SU-DHL-6 (cell line): ENCODE data around the gene ATP10D.
"Not testable (repeated sequence)": the region's sequence is repeated elsewhere in the genome, so short reads cannot be mapped to it uniquely, and the experiment has no call there.

Source experiments
- H2AFZ ChIP-seq: fragments of 200-600 bp; sonication (generic); 2 replicates; pipeline ENCODE4 v1.6.1; 2014; ENCODE audit warnings: low read depth, mild to moderate bottlenecking, moderate library complexity, mixed read lengths, antibody characterized with exemption, low read length; ENCODE audit not compliant: severe bottlenecking
- H3F3A ChIP-seq: fragments of 200-600 bp; shearing (Covaris generic); 2 replicates; pipeline ENCODE4 v1.6.0; 2016; ENCODE audit warnings: antibody characterized with exemption, mild to moderate bottlenecking; ENCODE audit not compliant: insufficient read depth
- H3K27ac ChIP-seq: fragments of 200-600 bp; sonication (generic); 2 replicates; pipeline ENCODE4 v1.5.1; 2016; ENCODE audit warnings: low read depth, mild to moderate bottlenecking, low read length, moderate library complexity, mixed read lengths
- H3K27me3 ChIP-seq: fragments of 200-600 bp; sonication (generic), shearing (Covaris generic); 2 replicates; pipeline ENCODE4 v1.6.0; 2014; ENCODE audit warnings: mild to moderate bottlenecking, low read length
- H3K36me3 ChIP-seq: fragments of 200-600 bp; sonication (generic); 2 replicates; pipeline ENCODE4 v1.6.1; 2014; ENCODE audit warnings: mild to moderate bottlenecking, low read length, mixed read lengths
- H3K4me2 ChIP-seq: fragments of 300-600, 200-600 bp; shearing (Covaris generic), sonication (generic); 2 replicates; pipeline ENCODE4 v1.6.0; 2014; ENCODE audit warnings: low read length, low read depth, mild to moderate bottlenecking; ENCODE audit not compliant: poor library complexity, severe bottlenecking
- H3K4me3 ChIP-seq: fragments of 200-600 bp; sonication (generic); 2 replicates; pipeline ENCODE4 v1.5.1; 2014; ENCODE audit warnings: antibody characterized with exemption, low read length, mild to moderate bottlenecking, mixed read lengths; ENCODE audit not compliant: insufficient read depth, poor library complexity, severe bottlenecking
- H3K79me2 ChIP-seq: fragments of 200-600 bp; sonication (generic); 2 replicates; pipeline ENCODE4 v1.6.1; 2014; ENCODE audit warnings: mild to moderate bottlenecking, low read length, moderate library complexity; ENCODE audit not compliant: insufficient read depth
- H3K9ac ChIP-seq: fragments of 200-600 bp; sonication (generic); 2 replicates; pipeline ENCODE4 v1.7.0; 2014; ENCODE audit warnings: mild to moderate bottlenecking, low read length
- H3K9me2 ChIP-seq: fragments of 200-600 bp; sonication (generic); replicated peaks from 2 replicates; pipeline ENCODE4 v1.6.1; 2014; ENCODE audit warnings: low read length; ENCODE audit not compliant: insufficient read depth
- H3K9me3 ChIP-seq: fragments of 200-600 bp; sonication (generic); 2 replicates; pipeline ENCODE4 v1.6.1; 2014; ENCODE audit warnings: low read length, mixed read lengths; ENCODE audit not compliant: insufficient read depth
- H4K20me1 ChIP-seq: fragments of 200-600 bp; sonication (generic); 2 replicates; pipeline ENCODE4 v1.6.1; 2014; ENCODE audit warnings: low read depth, mild to moderate bottlenecking, antibody characterized with exemption, low read length, moderate library complexity, mixed read lengths
- CTCF ChIP-seq: fragments of 200-600 bp; sonication (generic); IDR thresholded peaks from one replicate; pipeline ENCODE4 v1.5.1; 2017; ENCODE audit warnings: antibody characterized with exemption, mild to moderate bottlenecking, low read length, moderate library complexity; ENCODE audit not compliant: insufficient read depth, poor library complexity, severe bottlenecking
- EZH2phosphoT487 ChIP-seq: fragments of 200-600 bp; sonication (generic), shearing (Covaris generic); conservative IDR thresholded peaks from 2 replicates; pipeline ENCODE4 v1.6.1; 2018; ENCODE audit warnings: mild to moderate bottlenecking, antibody characterized with exemption, low read length, moderate library complexity, mixed read lengths

The ATP10D gene

GRCh38 chr4:47543331-47543730 is 58.3 kb downstream of the ATP10D start:
- H3K9me3 ChIP-seq = no peaks in the 10 kb centered on the region
- H3K36me3 ChIP-seq = no peaks in the 10 kb centered on the region
- H4K20me1 ChIP-seq = no peaks in the 10 kb centered on the region

GRCh38 chr4:47550357-47550756 is 65.3 kb downstream of the ATP10D start:
- H3K79me2 ChIP-seq, H4K20me1 ChIP-seq, H3K27ac ChIP-seq, H3K36me3 ChIP-seq, H3K4me3 ChIP-seq, H3K27me3 ChIP-seq, H3F3A ChIP-seq, H3K9me2 ChIP-seq, H3K4me2 ChIP-seq, H2AFZ ChIP-seq, H3K9me3 ChIP-seq, H3K9ac ChIP-seq: not testable (repeated sequence)

More at GRCh38 chr4:47543331-47543730, 58.3 kb downstream of the ATP10D start:
- Histone ChIP-seq H3K27me3 (no peaks in the 10 kb centered on the region), H3K4me3 (no peak overlapping the region), H3K4me2 (no peak overlapping the region), H2AFZ (no peak overlapping the region), H3K9me2 (no peaks in the 10 kb centered on the region), H3F3A (no peaks in the 10 kb centered on the region), H3K79me2 (no peaks in the 10 kb centered on the region), H3K27ac (no peak overlapping the region), H3K9ac (no peak overlapping the region)
- TF ChIP-seq CTCF = no peak
- TF ChIP-seq EZH2phosphoT487 = no peak

GRCh38 chr4:47550899-47551548 is 65.9 kb downstream of the ATP10D start:
- no peaks in the 10 kb centered on the region for H3F3A ChIP-seq
- H2AFZ ChIP-seq = no peak overlapping the region
- no peaks in the 10 kb centered on the region for H3K36me3 ChIP-seq
- no peak overlapping the region for H3K4me3 ChIP-seq
- H3K27ac ChIP-seq = no peak overlapping the region
- no peaks in the 10 kb centered on the region for H4K20me1 ChIP-seq
- TF ChIP-seq EZH2phosphoT487 = no peak
- TF ChIP-seq CTCF = no peak
- H3K9me2 ChIP-seq = no peaks in the 10 kb centered on the region
- H3K27me3 ChIP-seq = no peaks in the 10 kb centered on the region
- no peaks in the 10 kb centered on the region for H3K9me3 ChIP-seq
- H3K9ac ChIP-seq = no peak overlapping the region
- no peak overlapping the region for H3K4me2 ChIP-seq
- no peaks in the 10 kb centered on the region for H3K79me2 ChIP-seq

GRCh38 chr4:47551682-47552081 is 66.6 kb downstream of the ATP10D start:
- Histone ChIP-seq H3K4me3 (no peak overlapping the region), H3F3A (no peaks in the 10 kb centered on the region), H3K9me2 (no peaks in the 10 kb centered on the region), H3K4me2 (no peak overlapping the region), H3K9ac (no peak overlapping the region), H3K79me2 (no peaks in the 10 kb centered on the region), H3K27ac (no peak overlapping the region), H4K20me1 (no peaks in the 10 kb centered on the region), H2AFZ (no peak overlapping the region), H3K27me3 (no peaks in the 10 kb centered on the region), H3K9me3 (no peaks in the 10 kb centered on the region), H3K36me3 (no peaks in the 10 kb centered on the region)
- TF ChIP-seq EZH2phosphoT487 = no peak
- no peak for TF ChIP-seq CTCF
